ENCODE results near the gene NIF3L1.

DNA sequence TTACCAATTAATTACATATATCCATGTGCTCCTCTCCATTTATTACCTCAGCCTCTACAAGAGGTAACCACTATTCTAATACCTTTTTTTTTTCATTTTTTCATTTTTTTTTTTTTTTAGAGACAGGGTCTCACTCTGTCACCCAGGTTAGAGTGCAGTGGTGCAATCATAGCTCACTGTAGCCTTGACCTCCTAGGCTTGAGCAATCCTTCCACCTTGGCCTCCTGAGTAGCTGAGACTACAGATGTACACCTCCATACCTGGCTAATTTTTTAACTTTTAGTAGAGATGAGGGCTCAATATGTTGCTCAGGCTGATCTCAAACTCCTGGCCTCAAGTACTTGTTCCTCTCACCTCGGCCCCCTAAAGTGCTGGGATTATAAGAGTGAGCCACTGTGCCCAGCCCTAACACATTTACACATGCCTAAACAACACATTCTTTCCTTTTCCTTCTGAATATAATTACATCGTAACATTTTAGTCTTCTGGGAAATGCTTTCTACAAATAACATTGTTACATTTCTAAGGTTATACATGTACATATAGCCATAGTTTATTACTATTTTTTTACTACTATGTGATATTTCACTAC, 10.8 kb upstream of the NIF3L1 start:
- TF ChIP-seq EZH2 (IDR thresholded peaks at IDR 0.05; ENCODE audit: borderline replicate concordance, low read length): no peak
- TF ChIP-seq, protein P1, sequence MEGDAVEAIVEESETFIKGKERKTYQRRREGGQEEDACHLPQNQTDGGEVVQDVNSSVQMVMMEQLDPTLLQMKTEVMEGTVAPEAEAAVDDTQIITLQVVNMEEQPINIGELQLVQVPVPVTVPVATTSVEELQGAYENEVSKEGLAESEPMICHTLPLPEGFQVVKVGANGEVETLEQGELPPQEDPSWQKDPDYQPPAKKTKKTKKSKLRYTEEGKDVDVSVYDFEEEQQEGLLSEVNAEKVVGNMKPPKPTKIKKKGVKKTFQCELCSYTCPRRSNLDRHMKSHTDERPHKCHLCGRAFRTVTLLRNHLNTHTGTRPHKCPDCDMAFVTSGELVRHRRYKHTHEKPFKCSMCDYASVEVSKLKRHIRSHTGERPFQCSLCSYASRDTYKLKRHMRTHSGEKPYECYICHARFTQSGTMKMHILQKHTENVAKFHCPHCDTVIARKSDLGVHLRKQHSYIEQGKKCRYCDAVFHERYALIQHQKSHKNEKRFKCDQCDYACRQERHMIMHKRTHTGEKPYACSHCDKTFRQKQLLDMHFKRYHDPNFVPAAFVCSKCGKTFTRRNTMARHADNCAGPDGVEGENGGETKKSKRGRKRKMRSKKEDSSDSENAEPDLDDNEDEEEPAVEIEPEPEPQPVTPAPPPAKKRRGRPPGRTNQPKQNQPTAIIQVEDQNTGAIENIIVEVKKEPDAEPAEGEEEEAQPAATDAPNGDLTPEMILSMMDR (conservative IDR thresholded peaks at IDR 0.05 in 1 of 2, IDR thresholded peaks at IDR 0.05 in 1 of 2; ENCODE audit: extremely low read depth in 1 of 2, insufficient read depth in 1 of 2, low read depth in 1 of 2, low read length in 2 of 2): no peak
